ENCODE results near the gene PCGF3.

The PCGF3 gene

GRCh38 chr4:738781-739280 lies 33.2 kb downstream of the PCGF3 start:
- no peak for ATAC-seq
- no peak for TF ChIP-seq ZNF8 (CRISPR knock-in tag; IDR thresholded peaks at IDR 0.05)
- TF ChIP-seq, protein P1, sequence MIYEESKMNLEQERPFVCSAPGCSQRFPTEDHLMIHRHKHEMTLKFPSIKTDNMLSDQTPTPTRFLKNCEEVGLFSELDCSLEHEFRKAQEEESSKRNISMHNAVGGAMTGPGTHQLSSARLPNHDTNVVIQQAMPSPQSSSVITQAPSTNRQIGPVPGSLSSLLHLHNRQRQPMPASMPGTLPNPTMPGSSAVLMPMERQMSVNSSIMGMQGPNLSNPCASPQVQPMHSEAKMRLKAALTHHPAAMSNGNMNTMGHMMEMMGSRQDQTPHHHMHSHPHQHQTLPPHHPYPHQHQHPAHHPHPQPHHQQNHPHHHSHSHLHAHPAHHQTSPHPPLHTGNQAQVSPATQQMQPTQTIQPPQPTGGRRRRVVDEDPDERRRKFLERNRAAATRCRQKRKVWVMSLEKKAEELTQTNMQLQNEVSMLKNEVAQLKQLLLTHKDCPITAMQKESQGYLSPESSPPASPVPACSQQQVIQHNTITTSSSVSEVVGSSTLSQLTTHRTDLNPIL (CRISPR knock-in tag; IDR thresholded peaks at IDR 0.05; ENCODE audit: low read depth) = no peak
- TF ChIP-seq ZNF70 (CRISPR knock-in tag; IDR thresholded peaks at IDR 0.05) = no peak
- TF ChIP-seq TCF4 (CRISPR knock-in tag; IDR thresholded peaks at IDR 0.05; ENCODE audit: borderline replicate concordance) = no peak
- TF ChIP-seq, protein P2, sequence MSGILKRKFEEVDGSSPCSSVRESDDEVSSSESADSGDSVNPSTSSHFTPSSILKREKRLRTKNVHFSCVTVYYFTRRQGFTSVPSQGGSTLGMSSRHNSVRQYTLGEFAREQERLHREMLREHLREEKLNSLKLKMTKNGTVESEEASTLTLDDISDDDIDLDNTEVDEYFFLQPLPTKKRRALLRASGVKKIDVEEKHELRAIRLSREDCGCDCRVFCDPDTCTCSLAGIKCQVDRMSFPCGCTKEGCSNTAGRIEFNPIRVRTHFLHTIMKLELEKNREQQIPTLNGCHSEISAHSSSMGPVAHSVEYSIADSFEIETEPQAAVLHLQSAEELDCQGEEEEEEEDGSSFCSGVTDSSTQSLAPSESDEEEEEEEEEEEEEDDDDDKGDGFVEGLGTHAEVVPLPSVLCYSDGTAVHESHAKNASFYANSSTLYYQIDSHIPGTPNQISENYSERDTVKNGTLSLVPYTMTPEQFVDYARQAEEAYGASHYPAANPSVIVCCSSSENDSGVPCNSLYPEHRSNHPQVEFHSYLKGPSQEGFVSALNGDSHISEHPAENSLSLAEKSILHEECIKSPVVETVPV (CRISPR knock-in tag; IDR thresholded peaks at IDR 0.05) = no peak
- TF ChIP-seq ZC3H10 (CRISPR knock-in tag; IDR thresholded peaks at IDR 0.05) = no peak
- no peak for TF ChIP-seq ZNF565 (CRISPR knock-in tag; conservative IDR thresholded peaks at IDR 0.05; ENCODE audit: low read depth)
- no peak for TF ChIP-seq BACH2 (CRISPR knock-in tag; IDR thresholded peaks at IDR 0.05; ENCODE audit: borderline replicate concordance)
- no peak for TF ChIP-seq CSDC2 (CRISPR knock-in tag; IDR thresholded peaks at IDR 0.05)
- no peak for TF ChIP-seq ZFP3 (CRISPR knock-in tag; IDR thresholded peaks at IDR 0.05)

DNA sequence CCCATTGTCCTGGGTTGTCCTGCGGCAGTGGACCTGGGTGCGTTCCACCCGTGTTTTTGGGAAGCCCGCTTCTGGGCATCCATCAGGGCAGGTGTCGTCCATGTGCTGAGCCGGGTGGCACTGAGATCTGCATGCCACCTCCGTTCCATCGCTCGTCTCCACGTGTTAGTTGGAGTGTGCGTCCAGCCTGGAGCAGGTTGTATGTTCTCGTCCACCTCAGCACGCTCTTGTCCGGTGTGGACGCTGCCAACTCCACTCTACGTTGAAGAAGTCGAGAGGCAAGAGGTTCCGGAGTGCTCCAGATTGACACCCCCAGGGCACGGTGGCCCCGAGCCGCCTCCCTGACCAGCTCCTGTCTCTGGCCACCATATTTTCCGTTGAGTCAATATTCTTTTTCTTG lies 33.9 kb downstream of the PCGF3 start:
- TF ChIP-seq SNAI2 (CRISPR knock-in tag; IDR thresholded peaks at IDR 0.05) (no peak), ZNF565 (CRISPR knock-in tag; conservative IDR thresholded peaks at IDR 0.05; ENCODE audit: low read depth) (no peak), PPARA (CRISPR knock-in tag; IDR thresholded peaks at IDR 0.05; ENCODE audit: borderline replicate concordance) (no peak), TOX (CRISPR knock-in tag; IDR thresholded peaks at IDR 0.05; ENCODE audit: borderline replicate concordance) (no peak), ZFP30 (CRISPR knock-in tag; IDR thresholded peaks at IDR 0.05) (no peak), ZFP3 (CRISPR knock-in tag; IDR thresholded peaks at IDR 0.05) (no peak), TSHZ2 (CRISPR knock-in tag; IDR thresholded peaks at IDR 0.05) (no peak), RARB (CRISPR knock-in tag; IDR thresholded peaks at IDR 0.05) (no peak), CSDC2 (CRISPR knock-in tag; IDR thresholded peaks at IDR 0.05) (no peak), BACH2 (CRISPR knock-in tag; IDR thresholded peaks at IDR 0.05; ENCODE audit: borderline replicate concordance) (no peak), GLIS3 (CRISPR knock-in tag; IDR thresholded peaks at IDR 0.05) (no peak), ISL1 (CRISPR knock-in tag; IDR thresholded peaks at IDR 0.05) (no peak), ARNTL (CRISPR knock-in tag; IDR thresholded peaks at IDR 0.05; ENCODE audit: borderline replicate concordance, low read depth) (no peak), OSR1 (CRISPR knock-in tag; IDR thresholded peaks at IDR 0.05) (no peak), ZNF70 (CRISPR knock-in tag; IDR thresholded peaks at IDR 0.05) (no peak), POU6F1 (CRISPR knock-in tag; IDR thresholded peaks at IDR 0.05; ENCODE audit: borderline replicate concordance, low read depth) (no peak), PATZ1 (CRISPR knock-in tag; IDR thresholded peaks at IDR 0.05; ENCODE audit: borderline replicate concordance) (no peak), TCF4 (CRISPR knock-in tag; IDR thresholded peaks at IDR 0.05; ENCODE audit: borderline replicate concordance) (no peak)
- TF ChIP-seq, protein P1 (CRISPR knock-in tag; IDR thresholded peaks at IDR 0.05; ENCODE audit: low read depth) = no peak
- TF ChIP-seq, protein P2 (CRISPR knock-in tag; IDR thresholded peaks at IDR 0.05) = no peak
- no peak for ATAC-seq

Measured in SK-N-SH treated with all-trans-retinoic acid at 6 μM for 48 hours (cell line).